ES-I3 (cell line): ENCODE measurements around the gene OR4C11.

Experiments used
- H3K36me3 ChIP-seq: 2 replicates; pipeline ENCODE4 v1.6.1; 2013; ENCODE audit warnings: mild to moderate bottlenecking, low read length, control low read depth, moderate library complexity; ENCODE audit not compliant: insufficient read depth
- H3K4me1 ChIP-seq: 2 replicates; pipeline ENCODE4 v1.6.1; 2013; ENCODE audit warnings: mild to moderate bottlenecking, control low read depth, low read length; ENCODE audit not compliant: insufficient read depth
- H3K9ac ChIP-seq: 2 replicates; pipeline ENCODE4 v1.6.1; 2013; ENCODE audit warnings: low read depth, mild to moderate bottlenecking, low read length, moderate library complexity
- H3K9me3 ChIP-seq: 2 replicates; pipeline ENCODE4 v1.6.1; 2013; ENCODE audit warnings: mild to moderate bottlenecking, low read length, moderate library complexity; ENCODE audit not compliant: control insufficient read depth, insufficient read depth

OR4C11 gene

GRCh38 chr11:55607545-55607944, at the start of gene OR4C11:
TSS of gene OR4C11 (minus strand) at chr11:55607645. CDS start at chr11:55604373, 3,272 bp downstream.
- H3K9me3 ChIP-seq, result no peaks in the 10 kb centered on the region

GRCh38 chr11:55655096-55655495, 47.7 kb upstream of the OR4C11 start:
- Histone ChIP-seq H3K9ac (no peak overlapping the region), H3K9me3 (no peaks in the 10 kb centered on the region), H3K36me3 (no peaks in the 10 kb centered on the region), H3K4me1 (no peaks in the 10 kb centered on the region)

More at GRCh38 chr11:55607545-55607944, at the start of gene OR4C11:
- H3K9ac ChIP-seq, result no peak within 1 kb of the TSS
- H3K4me1 ChIP-seq, result no peaks in the 10 kb centered on the region
- H3K36me3 ChIP-seq, result no peaks in the 10 kb centered on the region

GRCh38 chr11:55652560-55652959, 45.1 kb upstream of the OR4C11 start:
- no peaks in the 10 kb centered on the region for H3K4me1 ChIP-seq
- H3K36me3 ChIP-seq, result no peaks in the 10 kb centered on the region
- no peaks in the 10 kb centered on the region for H3K9me3 ChIP-seq
- H3K9ac ChIP-seq, result no peak overlapping the region

- H3K4me1 ChIP-seq, result no peaks in the 10 kb centered on the region
- H3K36me3 ChIP-seq, result no peaks in the 10 kb centered on the region
- H3K9me3 ChIP-seq, result no peaks in the 10 kb centered on the region
- H3K9ac ChIP-seq, result no peak within 1 kb of the TSS
Measured at GRCh38 chr11:55648027-55648426, 40.6 kb upstream of the OR4C11 start, which contains the start of gene OR4S2. TSS of gene OR4S2 (plus strand) at chr11:55648327. CDS start at chr11:55650904, 2,577 bp downstream.

GRCh38 chr11:55634813-55635212, 27.4 kb upstream of the OR4C11 start, which contains the start of gene OR4P4:
TSS of gene OR4P4 (plus strand) at chr11:55635113.
- H3K4me1 ChIP-seq, result no peaks in the 10 kb centered on the region
- no peaks in the 10 kb centered on the region for H3K9me3 ChIP-seq

GRCh38 chr11:55624531-55624930, 17.1 kb upstream of the OR4C11 start:
- Histone ChIP-seq H3K36me3 (no peaks in the 10 kb centered on the region), H3K9me3 (no peaks in the 10 kb centered on the region), H3K4me1 (no peaks in the 10 kb centered on the region), H3K9ac (no peak overlapping the region)

More at GRCh38 chr11:55634813-55635212, 27.4 kb upstream of the OR4C11 start, which contains the start of gene OR4P4:
- Histone ChIP-seq H3K36me3 (no peaks in the 10 kb centered on the region), H3K9ac (no peak within 1 kb of the TSS)

GRCh38 chr11:55572548-55572947, 34.9 kb downstream of the OR4C11 start:
- no peaks in the 10 kb centered on the region for H3K4me1 ChIP-seq
- H3K9ac ChIP-seq, result no peak overlapping the region
- peaks cover 8% of the 10 kb centered on the region; the same call in 1 of the 2 replicates for H3K9me3 ChIP-seq
- no peaks in the 10 kb centered on the region for H3K36me3 ChIP-seq

- H3K9ac ChIP-seq, result no peak within 1 kb of the TSS
- H3K36me3 ChIP-seq, result no peaks in the 10 kb centered on the region
- H3K4me1 ChIP-seq, result no peaks in the 10 kb centered on the region
- H3K9me3 ChIP-seq, result peaks cover 8% of the 10 kb centered on the region; the same call in 1 of the 2 replicates
Measured at GRCh38 chr11:55571828-55572227, 35.6 kb downstream of the OR4C11 start, which contains the start of gene OR4C16. TSS of gene OR4C16 (plus strand) at chr11:55572128. CDS start at chr11:55572128, 0 bp downstream.

GRCh38 chr11:55554169-55554568, 53.3 kb downstream of the OR4C11 start, which contains the start of gene OR4C15:
TSS of gene OR4C15 (plus strand) at chr11:55554469. CDS start at chr11:55554469, 0 bp downstream.
- peaks cover 3% of the 10 kb centered on the region; the same call in 1 of the 2 replicates for H3K9me3 ChIP-seq
- H3K9ac ChIP-seq, result no peak within 1 kb of the TSS
- no peaks in the 10 kb centered on the region for H3K36me3 ChIP-seq
- H3K4me1 ChIP-seq, result no peaks in the 10 kb centered on the region
